HepG2 (cell line): Measurements from ENCODE around the gene MRPL20. TPM values are rescaled to one million over a fixed set of nuclear protein-coding genes. Genes with fewer than 3 reads are reported as not detected.

Experiments
- ATF7 ChIP-seq, 2 experiments: fragments of 450-650 bp in 1 of 2; sonication (generic) in 1 of 2; formaldehyde crosslinking in 1 of 2; IDR thresholded peaks; 2 replicates each; pipeline versions ENCODE4 v1.4.0 to v1.6.1; 2016 to 2020; ENCODE audit warnings: antibody characterized with exemption in 1 of 2, mild to moderate bottlenecking in 1 of 2, missing genetic modification reagents in 1 of 2
- BRF2 ChIP-seq: sonication (generic); formaldehyde crosslinking; IDR thresholded peaks from 2 replicates; pipeline ENCODE4 v1.8.1; 2022; ENCODE audit warnings: mild to moderate bottlenecking, missing genetic modification reagents
- E2F1 ChIP-seq: sonication (generic); formaldehyde crosslinking; IDR thresholded peaks from 2 replicates; pipeline ENCODE4 v1.5.0; 2020; ENCODE audit warnings: missing genetic modification reagents
- ELF4 ChIP-seq: sonication (generic); formaldehyde crosslinking; IDR thresholded peaks from 2 replicates; pipeline ENCODE4 v1.5.0; 2020; ENCODE audit warnings: missing genetic modification reagents, mild to moderate bottlenecking, moderate library complexity, borderline replicate concordance
- HBP1 ChIP-seq: IDR thresholded peaks from 2 replicates; pipeline ENCODE4 v1.6.1; 2016; ENCODE audit warnings: low read depth, control low read depth
- ISL2 ChIP-seq: sonication (generic); formaldehyde crosslinking; IDR thresholded peaks from 2 replicates; pipeline ENCODE4 v1.5.0; 2020; ENCODE audit warnings: missing genetic modification reagents
- KDM4B ChIP-seq: sonication (generic); formaldehyde crosslinking; IDR thresholded peaks from 2 replicates; pipeline ENCODE4 v1.4.0; 2020; ENCODE audit warnings: missing genetic modification reagents
- MAFK ChIP-seq, 2 experiments: IDR thresholded peaks in 1 of 2; conservative IDR thresholded peaks in 1 of 2; 2 replicates each; pipeline ENCODE4 v1.6.1; 2011; ENCODE audit warnings: improper control_type of control experiment in 2 of 2, low read length in 2 of 2
- NFYC ChIP-seq: IDR thresholded peaks from 2 replicates; pipeline ENCODE4 v1.6.1; 2016; ENCODE audit warnings: missing genetic modification reagents, missing compliant biosample characterization
- SNRNP70 ChIP-seq: fragments of 200-400 bp; formaldehyde crosslinking; IDR thresholded peaks from 2 replicates; pipeline ENCODE4 v1.6.1; 2017; ENCODE audit warnings: mild to moderate bottlenecking, low read depth, low read length, moderate library complexity
- TARDBP ChIP-seq: sonication (generic); formaldehyde crosslinking; IDR thresholded peaks from 2 replicates; pipeline ENCODE4 v1.8.0; 2022; ENCODE audit warnings: mild to moderate bottlenecking, missing genetic modification reagents
- TBL1XR1 ChIP-seq: fragments of 150-350 bp; IDR thresholded peaks from 2 replicates; pipeline ENCODE4 v1.6.1; 2014; ENCODE audit warnings: borderline replicate concordance, low read length; ENCODE audit not compliant: partially characterized antibody
- ZBTB43 ChIP-seq: sonication (generic); formaldehyde crosslinking; conservative IDR thresholded peaks from 2 replicates; pipeline ENCODE4 v1.4.0; 2020; ENCODE audit warnings: missing genetic modification reagents
- ZBTB7B ChIP-seq: sonication (generic); formaldehyde crosslinking; IDR thresholded peaks from 2 replicates; pipeline ENCODE4 v1.4.0; 2020; ENCODE audit warnings: missing genetic modification reagents
- ZHX1 ChIP-seq: sonication (generic); formaldehyde crosslinking; IDR thresholded peaks from 2 replicates; pipeline ENCODE4 v1.8.1; 2022; ENCODE audit warnings: low read depth, mild to moderate bottlenecking, missing genetic modification reagents
- ZNF121 ChIP-seq: sonication (generic); formaldehyde crosslinking; IDR thresholded peaks from 2 replicates; pipeline ENCODE4 v1.5.0; 2020; ENCODE audit warnings: mild to moderate bottlenecking, missing genetic modification reagents
- ZNF263 ChIP-seq: sonication (generic); formaldehyde crosslinking; IDR thresholded peaks from 2 replicates; pipeline ENCODE4 v1.4.0; 2020; ENCODE audit warnings: missing genetic modification reagents
- ZNF549 ChIP-seq: sonication (generic); formaldehyde crosslinking; IDR thresholded peaks from 2 replicates; pipeline ENCODE4 v1.5.0; 2020; ENCODE audit warnings: missing genetic modification reagents
- ZNF652 ChIP-seq: IDR thresholded peaks from 2 replicates; pipeline ENCODE4 v1.6.1; 2016; ENCODE audit warnings: low read depth, borderline replicate concordance
- ZNF704 ChIP-seq: sonication (generic); formaldehyde crosslinking; IDR thresholded peaks from 2 replicates; pipeline ENCODE4 v1.8.1; 2023; ENCODE audit warnings: mild to moderate bottlenecking, inconsistent platforms, moderate library complexity, missing genetic modification reagents, borderline replicate concordance
- ZNF768 ChIP-seq: sonication (generic); formaldehyde crosslinking; IDR thresholded peaks from 2 replicates; pipeline ENCODE4 v1.4.0; 2020; ENCODE audit warnings: missing genetic modification reagents
- polyA plus RNA-seq, 8 experiments: library from polyadenylated mRNA; depleted of rRNA in 3 of 8; stranded (reverse) in 7 of 8; unstranded in 1 of 8; fragments of >200 nt; fragmentation: Illumina TruSeq in 4 of 8; extraction: Trizol in 4 of 8; gene quantifications; 2 replicates each; pipeline versions ENCODE4 v1.2.1 to v1.2.3, GENCODE V29; 2011 to 2016; ENCODE audit warnings: low read depth in 4 of 8, missing spikeins in 1 of 8, mixed read lengths in 1 of 8; ENCODE audit not compliant: insufficient read depth in 1 of 8
- total RNA-seq, 5 experiments: library from RNA; depleted of rRNA; stranded (reverse); fragments of >200 nt; fragmentation: Illumina TruSeq; extraction: Trizol; gene quantifications; 2 replicates each; pipeline ENCODE4 v1.2.3, GENCODE V29; 2016; ENCODE audit warnings: low read depth in 1 of 5

The MRPL20 gene
- total and polyA plus RNA-seq, 2 of the 13 experiments (the other 11 are each of a cell fraction or from before 2014, with no cell fraction given), result 59.2 to 127 TPM

GRCh38 chr1:1435911-1436629 lies 29.0 kb upstream of the MRPL20 start (continued):
- TF ChIP-seq ZHX1 (CRISPR knock-in tag) (no peak), ZBTB7B (CRISPR knock-in tag) (no peak), ZNF263 (no peak), MAFK (conservative IDR thresholded peaks at IDR 0.05 in 1 of 2, IDR thresholded peaks at IDR 0.05 in 1 of 2; ENCODE audit: low read length in 2 of 2) (no peak), ZNF768 (CRISPR knock-in tag) (no peak; the same call in 1 of the 2 replicates), ZNF549 (CRISPR knock-in tag) (no peak), HBP1 (CRISPR knock-in tag) (no peak), ZNF652 (no peak), TARDBP (CRISPR knock-in tag) (no peak), E2F1 (no peak), ELF4 (no peak), ZNF121 (CRISPR knock-in tag) (no peak), SNRNP70 (no peak), ZNF704 (CRISPR knock-in tag) (0 out of 2 replicates have a peak, but pooled peaks have one; percentile 12), ISL2 (CRISPR knock-in tag) (no peak), ATF7 (IDR thresholded peaks at IDR 0.05) (no peak), ATF7 (CRISPR knock-in tag; IDR thresholded peaks at IDR 0.05) (no peak), TBL1XR1 (no peak), BRF2 (no peak), KDM4B (CRISPR knock-in tag) (no peak), ZBTB43 (CRISPR knock-in tag) (no peak), NFYC (CRISPR knock-in tag) (no peak)
